ENCODE data around the gene TCN2.

The TCN2 gene

GRCh38 chr22:30650508-30651116 lies 43.6 kb downstream of the TCN2 start:
- no peak for TF ChIP-seq CTCF (conservative IDR thresholded peaks at IDR 0.05; ENCODE audit: low read depth)
- CTCF ChIA-PET, result interaction anchor here (0.5 to 0.8 kb wide), 3 partner anchors 105 to 318 kb away, joined by 3 to 4 read pairs (median 3); partner anchors contain the start of gene MORC2
- no peak for DNase-seq (ENCODE audit: low spot score)
- POLR2A ChIA-PET (ENCODE audit: low non-redundant PET), result no interaction called here
- peak overlapping the region; percentile 68 for H3K27ac ChIP-seq

GRCh38 chr22:30652852-30653251 lies 45.9 kb downstream of the TCN2 start:
- ChIA-PET CTCF (no interaction called here), POLR2A (ENCODE audit: low non-redundant PET) (no interaction called here)
- no peak for TF ChIP-seq CTCF (conservative IDR thresholded peaks at IDR 0.05; ENCODE audit: low read depth)
- H3K27ac ChIP-seq, result no peak overlapping the region
- DNase-seq (ENCODE audit: low spot score), result no peak

GRCh38 chr22:30654361-30654760 lies 47.4 kb downstream of the TCN2 start:
- ChIA-PET CTCF (no interaction called here), POLR2A (ENCODE audit: low non-redundant PET) (no interaction called here)
- TF ChIP-seq CTCF (conservative IDR thresholded peaks at IDR 0.05; ENCODE audit: low read depth), result no peak

DNA sequence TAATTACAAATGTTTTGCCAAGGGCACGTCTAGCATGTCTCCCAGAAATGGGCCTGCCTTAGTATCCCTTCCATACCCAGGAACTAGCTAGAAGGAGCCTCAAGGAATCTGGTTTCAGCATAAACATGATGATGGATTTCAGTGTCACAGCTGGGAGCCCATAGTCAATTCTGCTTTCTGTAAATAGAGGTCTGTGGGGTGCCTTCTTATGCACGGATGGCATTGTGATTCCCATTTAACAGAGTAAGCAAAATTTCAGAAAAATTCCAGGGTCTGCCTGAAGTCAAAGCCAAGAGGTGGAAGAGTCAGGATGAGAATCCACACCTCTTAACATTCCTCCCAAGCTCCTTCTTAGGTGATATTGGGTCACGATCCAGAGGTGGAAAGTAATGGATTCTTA lies 48.6 kb downstream of the TCN2 start:
- no peak for TF ChIP-seq CTCF (conservative IDR thresholded peaks at IDR 0.05; ENCODE audit: low read depth)
- POLR2A ChIA-PET (ENCODE audit: low non-redundant PET), result no interaction called here
- H3K27ac ChIP-seq, result no peak overlapping the region
- CTCF ChIA-PET, result no interaction called here
- no peak for DNase-seq (ENCODE audit: low spot score)

More at GRCh38 chr22:30654361-30654760, 47.4 kb downstream of the TCN2 start:
- DNase-seq (ENCODE audit: low spot score), result no peak
- H3K27ac ChIP-seq, result no peak overlapping the region

DNA sequence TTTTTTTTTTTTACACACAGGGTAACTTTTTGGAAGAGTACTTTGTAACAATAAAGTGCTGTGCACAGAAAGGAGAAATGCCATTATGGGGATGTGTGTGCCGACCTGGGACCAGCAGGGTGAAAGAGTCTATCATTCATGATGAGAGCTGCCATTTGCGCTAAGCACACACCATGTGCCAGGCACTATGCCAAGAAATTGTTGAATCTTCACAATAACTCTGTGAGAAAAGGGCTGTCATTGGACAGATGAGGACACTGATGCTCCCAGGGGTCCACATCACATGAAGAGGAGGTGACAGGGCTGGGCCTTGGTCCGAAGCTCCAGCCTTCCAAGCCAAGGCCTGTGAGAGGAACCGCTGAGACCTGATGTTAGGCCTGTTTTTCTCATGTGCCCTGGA lies 55.1 kb downstream of the TCN2 start:
- no peak for DNase-seq (ENCODE audit: low spot score)
- H3K27ac ChIP-seq, result no peak overlapping the region
- ChIA-PET POLR2A (ENCODE audit: low non-redundant PET) (no interaction called here), CTCF (interaction anchor here (0.7 kb wide), 1 partner anchor 10 kb away, joined by 4 read pairs; no protein-coding TSS in a partner anchor)
- TF ChIP-seq CTCF (conservative IDR thresholded peaks at IDR 0.05; ENCODE audit: low read depth), result no peak

DNA sequence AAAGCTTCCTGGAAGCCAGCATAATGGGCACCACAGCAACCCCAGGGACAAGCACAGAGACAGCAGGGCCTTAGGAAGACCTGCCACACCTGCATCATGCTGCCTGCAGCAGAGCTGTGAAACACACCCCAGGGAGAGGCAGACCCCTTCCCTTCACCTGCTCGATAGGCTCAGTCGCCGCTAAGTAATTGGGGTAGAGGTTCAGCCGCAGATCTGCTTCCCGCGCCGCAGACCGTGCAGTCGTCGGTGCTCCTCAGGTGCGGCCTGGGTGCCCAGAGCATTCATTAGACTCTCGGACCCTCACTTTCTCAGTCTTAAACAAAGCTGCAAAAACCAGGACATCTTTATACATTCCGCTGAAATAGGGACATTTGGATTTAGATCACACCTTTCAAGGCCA lies 57.8 kb downstream of the TCN2 start:
- TF ChIP-seq CTCF (conservative IDR thresholded peaks at IDR 0.05; ENCODE audit: low read depth), result no peak
- no peak overlapping the region for H3K27ac ChIP-seq
- no peak for DNase-seq (ENCODE audit: low spot score)
- ChIA-PET CTCF (no interaction called here), POLR2A (ENCODE audit: low non-redundant PET) (no interaction called here)
